Suprapubic skin (tissue), 4 donors: ENCODE measurements around the gene PRSS12. TPM values are rescaled to one million over a fixed set of nuclear protein-coding genes. Genes with fewer than 3 reads are reported as not detected.

Experiments used
- DNase-seq, 2 donors: peaks; one replicate each; pipeline ENCODE4 v3.0.0-alpha.2; 2019; ENCODE audit warnings: low spot score in 2 of 2
- H3K27ac ChIP-seq: fragments of 200-600 bp; sonication (generic); one replicate; pipeline ENCODE4 v1.5.1; 2019
- H3K27me3 ChIP-seq: fragments of 200-600 bp; sonication (generic); one replicate; pipeline ENCODE4 v1.5.1; 2019
- H3K36me3 ChIP-seq: fragments of 200-600 bp; sonication (generic); one replicate; pipeline ENCODE4 v1.5.1; 2019
- H3K4me1 ChIP-seq: fragments of 200-600 bp; sonication (generic); one replicate; pipeline ENCODE4 v1.5.1; 2019
- H3K4me3 ChIP-seq: fragments of 200-600 bp; sonication (generic); one replicate; pipeline ENCODE4 v1.5.1; 2019; ENCODE audit warnings: mild to moderate bottlenecking
- H3K9me3 ChIP-seq: fragments of 200-600 bp; sonication (generic); one replicate; pipeline ENCODE4 v1.5.1; 2019
- EP300 ChIP-seq: sonication (generic); formaldehyde crosslinking; IDR thresholded peaks from one replicate; pipeline ENCODE4 v1.6.1; 2017; ENCODE audit warnings: antibody characterized with exemption
- POLR2A ChIP-seq, 2 donors: fragments of 450-650 bp; IDR thresholded peaks; one replicate each; pipeline ENCODE4 v1.6.1; 2017; ENCODE audit warnings: antibody characterized with exemption in 2 of 2, mild to moderate bottlenecking in 2 of 2, moderate library complexity in 2 of 2
- POLR2AphosphoS5 ChIP-seq, 3 donors: sonication (generic); formaldehyde crosslinking; IDR thresholded peaks; one replicate each; pipeline ENCODE4 v1.6.1; 2017; ENCODE audit warnings: antibody characterized with exemption in 3 of 3
- WGBS: methylation state at CpG from one replicate; pipeline ENCODE4 v1.1.5; 2018; 5-methylcytosine and 5-hydroxymethylcytosine counted together
- total RNA-seq, 4 donors: library from RNA; depleted of rRNA; stranded (reverse); fragments of >200 nt; gene quantifications; one replicate each; pipeline ENCODE4 v1.1.0, GENCODE V29; 2016
- TF ChIP-seq, protein P1 (sequence below), 2 donors: fragments of 200-600 bp in 1 of 2; fragments of 450-650 bp in 1 of 2; sonication (generic) in 1 of 2; IDR thresholded peaks; one replicate each; pipeline ENCODE4 v1.5.1; 2016 to 2019; ENCODE audit warnings: antibody characterized with exemption in 2 of 2, mild to moderate bottlenecking in 1 of 2, moderate library complexity in 1 of 2

PRSS12 gene
- total RNA-seq, 4 donors from 2014 or later: 7.5 to 14.0 (median 8.7) TPM

DNA sequence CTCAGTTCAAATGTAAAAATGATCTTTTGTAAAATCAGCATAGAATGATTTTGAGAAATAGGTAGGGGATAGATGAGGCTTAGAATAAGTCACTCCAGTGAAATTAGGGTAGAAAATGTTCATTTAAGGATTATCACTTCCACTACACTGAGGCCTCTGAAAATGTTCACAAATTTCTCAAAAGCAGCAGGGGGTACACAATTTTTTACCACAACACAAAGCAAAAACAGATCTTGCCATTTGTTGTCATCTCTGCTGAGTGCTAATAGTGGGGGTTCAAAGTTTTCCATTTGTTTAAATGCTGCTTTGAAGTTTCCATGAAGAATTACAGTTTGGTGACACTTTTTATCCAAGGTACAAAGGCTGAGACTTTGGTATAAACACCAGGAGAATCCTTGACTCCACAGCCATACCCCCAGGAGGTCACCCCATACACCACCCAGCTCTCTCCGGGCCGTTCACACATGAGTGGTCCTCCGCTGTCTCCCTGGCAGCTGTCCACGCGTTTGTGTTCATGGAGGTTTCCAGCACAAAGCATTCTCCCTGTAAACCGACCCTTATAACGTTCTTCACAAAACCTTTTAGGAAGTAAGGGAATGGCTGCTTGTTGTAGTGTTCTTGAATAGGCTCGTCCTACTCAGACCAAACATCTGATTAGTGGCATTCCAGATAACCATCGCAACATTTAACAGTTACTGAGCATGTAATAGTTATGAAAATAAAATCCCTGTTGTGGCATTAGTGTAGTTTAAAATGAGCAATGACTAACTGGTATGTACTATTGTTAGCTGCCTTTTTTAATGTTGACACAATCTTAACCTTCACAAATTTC is 71.0 kb downstream of the PRSS12 start:
- no peak overlapping the region for H3K4me3 ChIP-seq
- H3K36me3 ChIP-seq: peaks cover 3% of the 10 kb centered on the region
- TF ChIP-seq POLR2A (IDR thresholded peaks at IDR 0.05) (no peak), POLR2AphosphoS5 (IDR thresholded peaks at IDR 0.05) (no peak), EP300 (no peak)
- TF ChIP-seq, protein P1, sequence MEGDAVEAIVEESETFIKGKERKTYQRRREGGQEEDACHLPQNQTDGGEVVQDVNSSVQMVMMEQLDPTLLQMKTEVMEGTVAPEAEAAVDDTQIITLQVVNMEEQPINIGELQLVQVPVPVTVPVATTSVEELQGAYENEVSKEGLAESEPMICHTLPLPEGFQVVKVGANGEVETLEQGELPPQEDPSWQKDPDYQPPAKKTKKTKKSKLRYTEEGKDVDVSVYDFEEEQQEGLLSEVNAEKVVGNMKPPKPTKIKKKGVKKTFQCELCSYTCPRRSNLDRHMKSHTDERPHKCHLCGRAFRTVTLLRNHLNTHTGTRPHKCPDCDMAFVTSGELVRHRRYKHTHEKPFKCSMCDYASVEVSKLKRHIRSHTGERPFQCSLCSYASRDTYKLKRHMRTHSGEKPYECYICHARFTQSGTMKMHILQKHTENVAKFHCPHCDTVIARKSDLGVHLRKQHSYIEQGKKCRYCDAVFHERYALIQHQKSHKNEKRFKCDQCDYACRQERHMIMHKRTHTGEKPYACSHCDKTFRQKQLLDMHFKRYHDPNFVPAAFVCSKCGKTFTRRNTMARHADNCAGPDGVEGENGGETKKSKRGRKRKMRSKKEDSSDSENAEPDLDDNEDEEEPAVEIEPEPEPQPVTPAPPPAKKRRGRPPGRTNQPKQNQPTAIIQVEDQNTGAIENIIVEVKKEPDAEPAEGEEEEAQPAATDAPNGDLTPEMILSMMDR (IDR thresholded peaks at IDR 0.05): no peak
- H3K27ac ChIP-seq: no peak overlapping the region
- no peak for DNase-seq
- no peaks in the 10 kb centered on the region for H3K9me3 ChIP-seq
- WGBS: 50% methylated on average over 9 of the region's 9 CpGs
- peaks cover 35% of the 10 kb centered on the region for H3K4me1 ChIP-seq
- H3K27me3 ChIP-seq: no peaks in the 10 kb centered on the region

DNA sequence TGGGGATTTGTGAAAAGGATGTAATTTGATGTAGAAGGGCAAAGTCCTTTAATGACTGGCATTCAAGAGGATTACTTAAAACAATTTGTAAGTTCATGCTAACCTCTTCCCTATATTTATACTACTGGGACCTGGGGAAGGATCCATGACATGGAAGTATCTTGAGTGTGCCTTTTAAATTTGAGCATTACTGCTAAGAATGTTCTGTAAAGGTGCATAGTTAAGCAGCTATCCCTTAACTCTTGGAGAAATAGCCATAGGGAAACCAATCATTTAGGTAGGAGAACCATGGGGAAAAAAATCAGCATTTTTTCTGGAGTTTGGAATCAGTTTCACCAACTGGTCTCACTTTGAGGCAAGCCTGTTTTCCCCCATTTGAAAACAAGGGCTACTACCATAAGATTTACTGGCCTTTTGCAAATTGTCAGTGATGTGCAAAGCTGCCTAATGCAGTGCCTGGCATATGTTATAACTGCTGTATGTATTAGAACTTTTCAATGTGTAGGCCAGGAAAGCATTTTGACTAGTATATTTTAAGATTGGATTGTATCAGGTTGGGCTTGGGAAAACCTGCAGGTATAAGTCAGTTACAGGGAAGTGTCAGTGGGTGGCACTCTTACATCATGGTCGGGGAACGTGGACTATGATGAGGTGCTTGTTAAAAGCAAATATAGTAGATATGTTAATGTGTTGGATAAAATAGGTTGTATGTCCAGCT is 72.1 kb downstream of the PRSS12 start:
- no peak overlapping the region for H3K27ac ChIP-seq
- peak overlapping the region; percentile 83 for H3K4me3 ChIP-seq
- 11% methylated on average over 2 of the region's 2 CpGs for WGBS

DNA sequence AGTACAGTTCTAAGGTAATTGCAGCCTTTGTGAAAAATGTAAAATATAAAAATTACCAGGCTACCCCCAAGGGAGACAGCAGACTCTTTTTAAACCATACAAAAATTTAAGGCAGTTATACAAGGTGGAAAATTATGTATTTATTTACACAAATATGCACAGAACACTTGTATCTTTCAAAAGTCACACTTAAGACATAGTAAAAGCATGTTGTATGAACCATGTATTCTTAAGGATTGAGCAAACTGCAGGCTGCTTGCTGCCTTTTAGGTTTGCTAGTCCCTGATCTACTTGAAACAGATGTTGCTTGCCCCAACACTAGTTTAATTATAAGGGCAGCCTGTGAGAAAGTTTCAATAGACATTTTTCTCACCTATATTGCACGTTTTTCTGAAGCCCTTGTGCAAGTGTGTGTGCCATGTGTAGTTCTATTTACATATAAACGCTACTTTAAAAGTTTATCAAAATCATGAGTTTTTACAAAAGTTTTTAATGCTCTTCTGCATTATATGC is 72.8 kb downstream of the PRSS12 start:
- TF ChIP-seq POLR2A (IDR thresholded peaks at IDR 0.05) (no peak), EP300 (no peak), POLR2AphosphoS5 (IDR thresholded peaks at IDR 0.05) (no peak)
- TF ChIP-seq, protein P1 (IDR thresholded peaks at IDR 0.05): no peak
- DNase-seq: no peak
- peak overlapping the region; percentile 83 for H3K4me3 ChIP-seq
- H3K4me1 ChIP-seq: peaks cover 35% of the 10 kb centered on the region
- WGBS: 25% methylated on average over 2 of the region's 2 CpGs
- peak overlapping the region; percentile 97 for H3K27ac ChIP-seq
- H3K27me3 ChIP-seq: no peaks in the 10 kb centered on the region
- no peaks in the 10 kb centered on the region for H3K9me3 ChIP-seq
- peaks cover 3% of the 10 kb centered on the region for H3K36me3 ChIP-seq

More for the DNA sequence above, 72.1 kb downstream of the PRSS12 start:
- no peaks in the 10 kb centered on the region for H3K27me3 ChIP-seq
- TF ChIP-seq POLR2AphosphoS5 (IDR thresholded peaks at IDR 0.05): no peak
- no peak for TF ChIP-seq EP300
- no peak for TF ChIP-seq POLR2A (IDR thresholded peaks at IDR 0.05)
- TF ChIP-seq, protein P1 (IDR thresholded peaks at IDR 0.05): peak; percentile 18 to 52
- H3K36me3 ChIP-seq: peaks cover 3% of the 10 kb centered on the region
- H3K4me1 ChIP-seq: peaks cover 35% of the 10 kb centered on the region
- no peaks in the 10 kb centered on the region for H3K9me3 ChIP-seq
- no peak for DNase-seq

DNA sequence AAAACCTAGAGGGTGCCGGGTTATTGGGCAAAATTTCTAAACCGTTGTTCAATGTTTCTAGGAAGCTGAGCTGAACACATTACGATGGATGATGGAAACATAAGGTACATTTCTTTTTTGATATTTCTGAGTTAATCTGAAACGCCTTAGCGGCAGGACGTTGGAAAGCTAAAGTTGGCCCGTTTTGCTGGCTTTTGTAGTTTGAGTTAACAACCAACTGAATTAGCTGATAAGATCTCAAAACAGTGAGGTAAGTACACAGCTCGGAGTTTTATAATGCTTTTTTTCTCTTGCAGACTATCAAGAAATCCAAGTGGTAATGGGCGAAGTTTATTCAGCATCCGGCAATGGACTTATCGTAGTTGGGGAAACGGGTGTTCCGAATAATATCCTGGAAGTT is 73.5 kb downstream of the PRSS12 start:
- H3K36me3 ChIP-seq: peaks cover 3% of the 10 kb centered on the region
- TF ChIP-seq, protein P1 (IDR thresholded peaks at IDR 0.05): no peak
- TF ChIP-seq EP300: peak; percentile 0
- no peak for DNase-seq
- H3K4me1 ChIP-seq: peaks cover 35% of the 10 kb centered on the region
- WGBS: 9% methylated on average over 13 of the region's 13 CpGs
- H3K27me3 ChIP-seq: no peaks in the 10 kb centered on the region
- no peaks in the 10 kb centered on the region for H3K9me3 ChIP-seq
- peak overlapping the region; percentile 83 for H3K4me3 ChIP-seq
- peak overlapping the region; percentile 97 for H3K27ac ChIP-seq
